HTERT RPE-1 (cell line): ENCODE measurements around the gene RGS3.

Experiments used
- in situ Hi-C: fragments of 300-500 bp; cut with MboI; formaldehyde crosslinking; loops from 4 replicates; pipeline ENCODE4 v1.14.3; 2020; ENCODE audit warnings: low sequenced_read_pairs

RGS3 gene

GRCh38 chr9:113597390-113598241 is 134.1 kb downstream of the RGS3 start:
- in situ Hi-C loops, result no loop called here

- in situ Hi-C loops, result no loop called here
Observed at GRCh38 chr9:113598451-113598850, 134.9 kb downstream of the RGS3 start.

- in situ Hi-C loops, result no loop called here
Observed at GRCh38 chr9:113598883-113599282, 135.4 kb downstream of the RGS3 start.

- in situ Hi-C loops, result no loop called here
Observed at GRCh38 chr9:113599646-113600022, 136.1 kb downstream of the RGS3 start.

- in situ Hi-C loops, result no loop called here
Observed at GRCh38 chr9:113600023-113600823, 136.7 kb downstream of the RGS3 start.

GRCh38 chr9:113600871-113601614 is 137.5 kb downstream of the RGS3 start:
- in situ Hi-C loops, result no loop called here

- in situ Hi-C loops, result no loop called here
Observed at GRCh38 chr9:113601656-113602055, 138.1 kb downstream of the RGS3 start.

GRCh38 chr9:113602126-113603047 is 138.9 kb downstream of the RGS3 start:
- in situ Hi-C loops, result no loop called here

- in situ Hi-C loops, result no loop called here
Observed at GRCh38 chr9:113603048-113603375, 139.5 kb downstream of the RGS3 start.

GRCh38 chr9:113603773-113604172 is 140.2 kb downstream of the RGS3 start:
- in situ Hi-C loops, result no loop called here

GRCh38 chr9:113604393-113604792 is 140.9 kb downstream of the RGS3 start:
- in situ Hi-C loops, result no loop called here

GRCh38 chr9:113606510-113606909 is 143.0 kb downstream of the RGS3 start:
- in situ Hi-C loops, result no loop called here

GRCh38 chr9:113608082-113608685 is 144.7 kb downstream of the RGS3 start:
- in situ Hi-C loops, result no loop called here

GRCh38 chr9:113609562-113610318 is 146.2 kb downstream of the RGS3 start:
- in situ Hi-C loops, result no loop called here

GRCh38 chr9:113611461-113612215 is 148.1 kb downstream of the RGS3 start:
- in situ Hi-C loops, result no loop called here

- in situ Hi-C loops, result no loop called here
Observed at GRCh38 chr9:113612216-113612747, 148.8 kb downstream of the RGS3 start.

GRCh38 chr9:113612828-113613227 is 149.3 kb downstream of the RGS3 start:
- in situ Hi-C loops, result no loop called here

GRCh38 chr9:113613815-113614413 is 150.4 kb downstream of the RGS3 start:
- in situ Hi-C loops, result no loop called here
